Activated naive CD8-positive, alpha-beta T cell treated with anti-CD3 and anti-CD28 coated beads, Interleukin-2, amount 50 U/mL, for 24 hours (primary cell): ENCODE measurements around the gene OGFR.

ENCODE experiments used
- ATAC-seq: fragments of 150-1000 bp; cut with Tn5 transposase; one replicate; pipeline ENCODE4 v1.10.0; 2021
- DNase-seq: peaks from one replicate; pipeline ENCODE4 v3.0.0; 2021
- H3K27ac Mint-ChIP-seq: one replicate; pipeline ENCODE4 v1.8.0; 2021; ENCODE audit warnings: mild to moderate bottlenecking, mixed read lengths
- H3K27me3 Mint-ChIP-seq: one replicate; pipeline ENCODE4 v1.8.0; 2021; ENCODE audit warnings: mixed read lengths
- H3K36me3 Mint-ChIP-seq: one replicate; pipeline ENCODE4 v1.8.0; 2021; ENCODE audit warnings: low read depth, mixed read lengths
- H3K4me1 Mint-ChIP-seq: one replicate; pipeline ENCODE4 v1.8.0; 2021; ENCODE audit warnings: mixed read lengths
- H3K4me3 Mint-ChIP-seq: one replicate; pipeline ENCODE4 v1.8.0; 2021; ENCODE audit warnings: mild to moderate bottlenecking, moderate library complexity, mixed read lengths
- H3K9me3 Mint-ChIP-seq: one replicate; pipeline ENCODE4 v1.8.0; 2021; ENCODE audit warnings: mixed read lengths

The OGFR gene

DNA sequence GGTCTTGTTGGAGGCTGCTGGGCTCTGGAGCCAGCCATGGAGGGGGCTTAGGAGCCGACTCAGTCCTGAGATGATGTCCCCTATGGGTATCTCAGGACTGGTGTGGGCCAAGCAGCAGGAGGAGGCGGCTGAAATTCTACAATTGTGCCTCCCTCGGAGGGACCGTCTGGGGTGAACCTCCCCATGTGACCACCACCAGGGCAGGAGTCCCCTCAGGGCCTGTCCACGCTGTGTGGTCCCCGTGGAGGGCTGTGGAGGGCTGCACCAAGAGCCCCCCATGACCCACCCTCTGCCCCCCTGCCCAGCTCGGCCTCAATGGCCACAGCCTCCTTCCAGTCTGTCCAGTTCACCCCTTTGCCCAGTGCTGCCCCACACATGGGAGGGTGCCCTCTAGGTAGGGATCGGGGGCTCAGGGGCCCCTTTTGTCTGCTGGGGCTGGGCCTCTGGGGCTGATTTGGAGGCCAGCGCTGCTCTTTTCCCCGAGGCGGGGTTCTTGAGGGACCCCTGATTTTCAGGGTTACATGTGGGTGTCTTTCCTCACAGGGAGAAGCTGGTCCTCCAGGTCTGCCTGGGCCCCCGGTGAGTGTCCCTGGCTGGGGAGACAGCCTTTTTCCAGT lies 13.4 kb downstream of the OGFR start:
- H3K4me1 Mint-ChIP-seq: peaks cover 11% of the 10 kb centered on the region
- no peak for ATAC-seq
- peaks cover 14% of the 10 kb centered on the region for H3K27me3 Mint-ChIP-seq
- H3K4me3 Mint-ChIP-seq: no peak overlapping the region
- H3K36me3 Mint-ChIP-seq: no peaks in the 10 kb centered on the region
- DNase-seq: no peak
- H3K9me3 Mint-ChIP-seq: no peaks in the 10 kb centered on the region
- no peak overlapping the region for H3K27ac Mint-ChIP-seq

GRCh38 chr20:62818592-62819493 lies 14.2 kb downstream of the OGFR start:
- no peaks in the 10 kb centered on the region for H3K36me3 Mint-ChIP-seq
- no peak for ATAC-seq
- DNase-seq: no peak
- H3K9me3 Mint-ChIP-seq: no peaks in the 10 kb centered on the region
- peaks cover 12% of the 10 kb centered on the region for H3K4me1 Mint-ChIP-seq
- peaks cover 14% of the 10 kb centered on the region for H3K27me3 Mint-ChIP-seq
- H3K27ac Mint-ChIP-seq: no peak overlapping the region
- no peak overlapping the region for H3K4me3 Mint-ChIP-seq

- Mint-ChIP-seq H3K9me3 (no peaks in the 10 kb centered on the region), H3K4me1 (peaks cover 12% of the 10 kb centered on the region), H3K27me3 (peaks cover 14% of the 10 kb centered on the region), H3K4me3 (no peak overlapping the region), H3K36me3 (no peaks in the 10 kb centered on the region), H3K27ac (no peak overlapping the region)
- no peak for ATAC-seq
- DNase-seq: no peak
Measured at GRCh38 chr20:62819494-62820174, 15.0 kb downstream of the OGFR start.

GRCh38 chr20:62820208-62820961 lies 15.8 kb downstream of the OGFR start:
- ATAC-seq (no peak), DNase-seq (no peak)
- H3K9me3 Mint-ChIP-seq: no peaks in the 10 kb centered on the region
- peaks cover 10% of the 10 kb centered on the region for H3K4me1 Mint-ChIP-seq
- peaks cover 10% of the 10 kb centered on the region for H3K27me3 Mint-ChIP-seq
- H3K4me3 Mint-ChIP-seq: no peak overlapping the region
- no peaks in the 10 kb centered on the region for H3K36me3 Mint-ChIP-seq
- H3K27ac Mint-ChIP-seq: no peak overlapping the region

GRCh38 chr20:62820962-62821725 lies 16.5 kb downstream of the OGFR start:
- Mint-ChIP-seq H3K4me3 (no peak overlapping the region), H3K36me3 (no peaks in the 10 kb centered on the region), H3K27me3 (peaks cover 4% of the 10 kb centered on the region), H3K9me3 (no peaks in the 10 kb centered on the region), H3K4me1 (peaks cover 4% of the 10 kb centered on the region), H3K27ac (no peak overlapping the region)
- DNase-seq (no peak), ATAC-seq (no peak)

- Mint-ChIP-seq H3K9me3 (no peaks in the 10 kb centered on the region), H3K4me3 (no peak overlapping the region)
- no peak for ATAC-seq
Measured at GRCh38 chr20:62821726-62822210, 17.1 kb downstream of the OGFR start.

GRCh38 chr20:62822239-62822787 lies 17.7 kb downstream of the OGFR start:
- H3K36me3 Mint-ChIP-seq: no peaks in the 10 kb centered on the region
- peaks cover 4% of the 10 kb centered on the region for H3K4me1 Mint-ChIP-seq
- H3K27ac Mint-ChIP-seq: no peak overlapping the region
- peaks cover 4% of the 10 kb centered on the region for H3K27me3 Mint-ChIP-seq
- ATAC-seq (no peak), DNase-seq (no peak)
- no peak overlapping the region for H3K4me3 Mint-ChIP-seq
- no peaks in the 10 kb centered on the region for H3K9me3 Mint-ChIP-seq

More at GRCh38 chr20:62821726-62822210, 17.1 kb downstream of the OGFR start:
- no peak overlapping the region for H3K27ac Mint-ChIP-seq
- no peaks in the 10 kb centered on the region for H3K36me3 Mint-ChIP-seq
- H3K4me1 Mint-ChIP-seq: peaks cover 4% of the 10 kb centered on the region
- peaks cover 4% of the 10 kb centered on the region for H3K27me3 Mint-ChIP-seq
- no peak for DNase-seq

GRCh38 chr20:62822788-62823651 lies 18.4 kb downstream of the OGFR start:
- Mint-ChIP-seq H3K9me3 (no peaks in the 10 kb centered on the region), H3K27ac (no peak overlapping the region), H3K4me3 (no peak overlapping the region), H3K4me1 (peaks cover 4% of the 10 kb centered on the region), H3K27me3 (peaks cover 4% of the 10 kb centered on the region), H3K36me3 (no peaks in the 10 kb centered on the region)
- DNase-seq (peak; percentile 62), ATAC-seq (peak; percentile 71)

- no peak overlapping the region for H3K27ac Mint-ChIP-seq
- H3K27me3 Mint-ChIP-seq: no peaks in the 10 kb centered on the region
- H3K9me3 Mint-ChIP-seq: no peaks in the 10 kb centered on the region
- no peak overlapping the region for H3K4me3 Mint-ChIP-seq
- DNase-seq: no peak
- peaks cover 4% of the 10 kb centered on the region for H3K4me1 Mint-ChIP-seq
- H3K36me3 Mint-ChIP-seq: no peaks in the 10 kb centered on the region
- no peak for ATAC-seq
Measured at GRCh38 chr20:62823688-62824475, 19.2 kb downstream of the OGFR start.

GRCh38 chr20:62824476-62825332 lies 20.1 kb downstream of the OGFR start:
- no peaks in the 10 kb centered on the region for H3K27me3 Mint-ChIP-seq
- no peak overlapping the region for H3K27ac Mint-ChIP-seq
- H3K9me3 Mint-ChIP-seq: no peaks in the 10 kb centered on the region
- DNase-seq (no peak), ATAC-seq (peak; percentile 21)
- H3K36me3 Mint-ChIP-seq: no peaks in the 10 kb centered on the region
- H3K4me3 Mint-ChIP-seq: no peak overlapping the region
- H3K4me1 Mint-ChIP-seq: peaks cover 4% of the 10 kb centered on the region

GRCh38 chr20:62825333-62825985 lies 20.8 kb downstream of the OGFR start:
- H3K9me3 Mint-ChIP-seq: no peaks in the 10 kb centered on the region
- DNase-seq: no peak
- H3K36me3 Mint-ChIP-seq: no peaks in the 10 kb centered on the region
- H3K4me1 Mint-ChIP-seq: peaks cover 4% of the 10 kb centered on the region
- no peak overlapping the region for H3K4me3 Mint-ChIP-seq
- no peak overlapping the region for H3K27ac Mint-ChIP-seq
- H3K27me3 Mint-ChIP-seq: no peaks in the 10 kb centered on the region
- ATAC-seq: no peak
